IMR-90 (cell line): ENCODE data around the gene ITPR2. TPM values are rescaled to one million over a fixed set of nuclear protein-coding genes. Genes with fewer than 3 reads are reported as not detected.
A peak's percentile ranks its signal among the peaks of the same experiment; 100 is the strongest.

Source experiments
- ATAC-seq: fragments of 200-7000 bp; cut with Tn5 transposase; 2 replicates; pipeline ENCODE4 v1.9.1; 2020; ENCODE audit warnings: low read depth, mild to moderate bottlenecking, moderate library complexity
- BruUV-seq: library from RNA; stranded (reverse); fragments of 400-500 nt; replicated peaks from 2 replicates; lab custom pipeline; 2021; lab: Mats Ljungman, UMichigan
- CTCF ChIA-PET: fragments of 300-600 bp; formaldehyde crosslinking; extraction: SDS; loops from one replicate; lab custom pipeline; 2021; ENCODE audit warnings: antibody characterized with exemption; lab: Yijun Ruan, JAX
- POLR2A ChIA-PET: fragments of 300-600 bp; sonication (Branson Sonifier 250); formaldehyde crosslinking; loops from one replicate; lab custom pipeline; 2022; ENCODE audit warnings: antibody characterized with exemption; ENCODE audit not compliant: unreplicated experiment; lab: Charles Lee
- DNase-seq: peaks from one replicate; pipeline ENCODE4 v3.0.0; 2013
- H2AFZ ChIP-seq: replicated peaks from 2 replicates; pipeline ENCODE3; 2013; ENCODE audit warnings: low read length, mild to moderate bottlenecking; ENCODE audit not compliant: poor library complexity
- H2AK5ac ChIP-seq: 2 replicates; pipeline ENCODE4 v1.6.1; 2013; ENCODE audit warnings: low read depth, low read length, inconsistent platforms
- H2AK9ac ChIP-seq: replicated peaks from 2 replicates; pipeline ENCODE3; 2013; ENCODE audit warnings: mild to moderate bottlenecking, low read depth, low read length, moderate library complexity; ENCODE audit not compliant: poor library complexity
- H2BK120ac ChIP-seq: 2 replicates; pipeline ENCODE4 v1.6.1; 2013; ENCODE audit warnings: low read depth, low read length, inconsistent platforms
- H2BK15ac ChIP-seq: 3 replicates; pipeline ENCODE4 v1.6.1; 2013; ENCODE audit warnings: low read depth, low read length, inconsistent platforms
- H2BK20ac ChIP-seq: 2 replicates; pipeline ENCODE4 v1.6.1; 2013; ENCODE audit warnings: low read depth, mild to moderate bottlenecking, inconsistent platforms, low read length, moderate library complexity
- H2BK5ac ChIP-seq: 2 replicates; pipeline ENCODE4 v1.6.1; 2013; ENCODE audit warnings: mild to moderate bottlenecking, low read depth, low read length, inconsistent platforms; ENCODE audit not compliant: poor library complexity, severe bottlenecking
- H3K14ac ChIP-seq: replicated peaks from 2 replicates; pipeline ENCODE4 v1.6.1; 2013; ENCODE audit warnings: low read depth, low read length, inconsistent platforms
- H3K18ac ChIP-seq: 2 replicates; pipeline ENCODE4 v1.6.1; 2013; ENCODE audit warnings: low read depth, low read length, control low read depth
- H3K23ac ChIP-seq: 2 replicates; pipeline ENCODE4 v1.6.1; 2013; ENCODE audit warnings: low read depth, low read length, inconsistent platforms
- H3K27ac ChIP-seq: 2 replicates; pipeline ENCODE4 v1.5.1; 2013; ENCODE audit warnings: mild to moderate bottlenecking, control low read depth, low read length; ENCODE audit not compliant: insufficient read depth
- H3K27me3 ChIP-seq: 2 replicates; pipeline ENCODE4 v1.6.1; 2013; ENCODE audit warnings: low read length; ENCODE audit not compliant: control insufficient read depth, insufficient read depth
- H3K36me3 ChIP-seq: 2 replicates; pipeline ENCODE4 v1.6.1; 2013; ENCODE audit warnings: low read length, mixed read lengths; ENCODE audit not compliant: control insufficient read depth, insufficient read depth
- H3K4ac ChIP-seq: 2 replicates; pipeline ENCODE4 v1.6.1; 2013; ENCODE audit warnings: low read depth, low read length, inconsistent platforms
- H3K4me1 ChIP-seq: 2 replicates; pipeline ENCODE4 v1.6.1; 2013; ENCODE audit warnings: low read length, mixed read lengths; ENCODE audit not compliant: control insufficient read depth, insufficient read depth
- H3K4me2 ChIP-seq: 2 replicates; pipeline ENCODE4 v1.6.1; 2013; ENCODE audit warnings: low read depth, mild to moderate bottlenecking, control low read depth, low read length, moderate library complexity
- H3K4me3 ChIP-seq: 2 replicates; pipeline ENCODE4 v1.5.1; 2013; ENCODE audit warnings: low read depth, mild to moderate bottlenecking, control low read depth, low read length, moderate library complexity; ENCODE audit not compliant: insufficient read depth
- H3K56ac ChIP-seq: 2 replicates; pipeline ENCODE4 v1.6.1; 2013; ENCODE audit warnings: low read length, inconsistent platforms; ENCODE audit not compliant: insufficient read depth; ENCODE audit errors: extremely low read depth
- H3K79me1 ChIP-seq, 2 experiments: 2 replicates each; pipeline ENCODE4 v1.6.1; 2013; ENCODE audit warnings: low read length in 2 of 2, inconsistent platforms in 1 of 2, low read depth in 1 of 2
- H3K9ac ChIP-seq: 2 replicates; pipeline ENCODE4 v1.6.1; 2013; ENCODE audit warnings: low read depth, low read length, control low read depth
- H3K9me1 ChIP-seq: 2 replicates; pipeline ENCODE4 v1.6.1; 2013; ENCODE audit warnings: low read length, inconsistent platforms; ENCODE audit not compliant: insufficient read depth
- H3K9me3 ChIP-seq: 2 replicates; pipeline ENCODE4 v1.6.1; 2013; ENCODE audit warnings: low read length; ENCODE audit not compliant: control insufficient read depth, insufficient read depth
- H4K20me1 ChIP-seq: 2 replicates; pipeline ENCODE4 v1.6.1; 2013; ENCODE audit warnings: low read length, inconsistent platforms; ENCODE audit not compliant: insufficient read depth
- H4K5ac ChIP-seq: 2 replicates; pipeline ENCODE4 v1.6.1; 2013; ENCODE audit warnings: mild to moderate bottlenecking, low read depth, low read length, control low read depth
- H4K8ac ChIP-seq, 2 experiments: 2 replicates each; pipeline ENCODE4 v1.6.1; 2013; ENCODE audit warnings: low read depth in 2 of 2, low read length in 2 of 2, control low read depth in 1 of 2, inconsistent platforms in 1 of 2
- H4K91ac ChIP-seq: 2 replicates; pipeline ENCODE4 v1.6.1; 2013; ENCODE audit warnings: low read depth, low read length, inconsistent platforms; ENCODE audit not compliant: insufficient read depth
- BHLHE40 ChIP-seq: fragments of 150-350 bp; IDR thresholded peaks from 2 replicates; pipeline ENCODE4 v1.6.1; 2016; ENCODE audit warnings: mild to moderate bottlenecking, low read depth, low read length
- CEBPB ChIP-seq: IDR thresholded peaks from 2 replicates; pipeline ENCODE4 v1.6.1; 2012; ENCODE audit warnings: low read depth, low read length, improper control_type of control experiment
- CHD1 ChIP-seq: IDR thresholded peaks from 2 replicates; pipeline ENCODE4 v1.6.1; 2012; ENCODE audit warnings: low read depth, low read length, improper control_type of control experiment
- CTCF ChIP-seq: conservative IDR thresholded peaks from 2 replicates; pipeline ENCODE4 v1.5.1; 2012; ENCODE audit warnings: mild to moderate bottlenecking, low read depth, low read length, improper control_type of control experiment
- ELK1 ChIP-seq: fragments of 150-350 bp; IDR thresholded peaks from 2 replicates; pipeline ENCODE4 v1.6.1; 2016; ENCODE audit warnings: low read depth, mild to moderate bottlenecking, low read length, moderate library complexity, borderline replicate concordance
- FOS ChIP-seq: fragments of 150-350 bp; IDR thresholded peaks from 2 replicates; pipeline ENCODE4 v1.6.1; 2016; ENCODE audit warnings: low read depth, low read length
- MAFK ChIP-seq: IDR thresholded peaks from 2 replicates; pipeline ENCODE4 v1.6.1; 2012; ENCODE audit warnings: low read depth, low read length, improper control_type of control experiment
- MAZ ChIP-seq: IDR thresholded peaks from 2 replicates; pipeline ENCODE4 v1.6.1; 2012; ENCODE audit warnings: low read depth, mild to moderate bottlenecking, low read length, improper control_type of control experiment, moderate library complexity, borderline replicate concordance
- MXI1 ChIP-seq: IDR thresholded peaks from 2 replicates; pipeline ENCODE4 v1.6.1; 2012; ENCODE audit warnings: low read depth, mild to moderate bottlenecking, low read length, moderate library complexity, borderline replicate concordance
- NFE2L2 ChIP-seq: fragments of 150-350 bp; IDR thresholded peaks from 2 replicates; pipeline ENCODE4 v1.6.1; 2016; ENCODE audit warnings: low read depth, mild to moderate bottlenecking, low read length
- POLR2A ChIP-seq: IDR thresholded peaks from 2 replicates; pipeline ENCODE4 v1.6.1; 2012; ENCODE audit warnings: mild to moderate bottlenecking, low read depth, low read length
- RAD21 ChIP-seq: IDR thresholded peaks from 2 replicates; pipeline ENCODE4 v1.6.1; 2012; ENCODE audit warnings: low read length, improper control_type of control experiment
- RCOR1 ChIP-seq: IDR thresholded peaks from 2 replicates; pipeline ENCODE4 v1.6.1; 2012; ENCODE audit warnings: mild to moderate bottlenecking, low read length, improper control_type of control experiment; ENCODE audit not compliant: insufficient replicate concordance
- RFX5 ChIP-seq: IDR thresholded peaks from 2 replicates; pipeline ENCODE4 v1.8.0; 2012; ENCODE audit warnings: low read depth, mild to moderate bottlenecking, low read length, moderate library complexity
- SMC3 ChIP-seq: fragments of 150-350 bp; IDR thresholded peaks from 2 replicates; pipeline ENCODE4 v1.6.1; 2016; ENCODE audit warnings: low read depth, mild to moderate bottlenecking, antibody characterized with exemption, low read length, moderate library complexity
- USF2 ChIP-seq: fragments of 150-350 bp; IDR thresholded peaks from 2 replicates; pipeline ENCODE4 v1.6.1; 2017; ENCODE audit warnings: mild to moderate bottlenecking, antibody characterized with exemption, low read length, low read depth
- WGBS, 2 experiments: methylation state at CpG; one replicate each; pipeline versions ENCODE4 v1.1.5 to v1.1.7; 2013; ENCODE audit warnings: missing lambda C conversion rate in 2 of 2; ENCODE audit not compliant: insufficient read length in 1 of 2; ENCODE audit errors: extremely low coverage in 2 of 2; 5-methylcytosine and 5-hydroxymethylcytosine counted together
- dilution Hi-C: fragments of 300-500 bp; cut with HindIII; formaldehyde crosslinking; loops from one replicate; pipeline ENCODE4 v1.14.3; 2018; ENCODE audit warnings: low sequenced_read_pairs; ENCODE audit not compliant: unreplicated experiment
- in situ Hi-C: fragments of 300-500 bp; cut with MboI; formaldehyde crosslinking; loops from 3 replicates; pipeline ENCODE4 v1.14.3; 2019; ENCODE audit warnings: low sequenced_read_pairs, inconsistent platforms, mixed read lengths
- intact Hi-C: fragments of 100-400 bp; cut with micrococcal nuclease; formaldehyde crosslinking; loops from 2 replicates; pipeline ENCODE4 v1.10.0; 2022
- polyA plus RNA-seq, 3 experiments: library from polyadenylated mRNA; depleted of rRNA; stranded (reverse); fragments of >200 nt; gene quantifications; 2 replicates each; pipeline ENCODE4 v1.2.3, GENCODE V29; 2012; ENCODE audit warnings: low replicate concordance in 1 of 3
- total RNA-seq: library from RNA; depleted of rRNA; stranded (reverse); fragments of >200 nt; gene quantifications from 2 replicates; pipeline ENCODE4 v1.2.3, GENCODE V29; 2012

The ITPR2 gene
- total and polyA plus RNA-seq, 2 of the 4 experiments (the other 2 are of a cell fraction): 1.2 to 9.0 TPM

GRCh38 chr12:26555139-26555538 is 277.9 kb downstream of the ITPR2 start:
- H2AFZ ChIP-seq: no peak overlapping the region
- H2AK5ac ChIP-seq: no peak overlapping the region
- H3K9ac ChIP-seq: no peak overlapping the region
- ATAC-seq (no peak), DNase-seq (peak; percentile 53)
- TF ChIP-seq POLR2A (no peak), CHD1 (no peak), RFX5 (no peak), NFE2L2 (no peak), BHLHE40 (no peak), MXI1 (no peak), CEBPB (no peak), FOS (no peak), MAZ (no peak), MAFK (no peak), CTCF (no peak), RCOR1 (no peak), RAD21 (no peak), ELK1 (no peak), SMC3 (no peak), USF2 (no peak)
- no peaks in the 10 kb centered on the region for H3K79me1 ChIP-seq
- no peaks in the 10 kb centered on the region for H4K20me1 ChIP-seq
- BruUV-seq: no TSS peak
- no peaks in the 10 kb centered on the region for H3K27me3 ChIP-seq
- no peak overlapping the region for H2AK9ac ChIP-seq
- no CpG with 5 or more reads among the region's 4 CpGs for WGBS, 2 experiments
- no peak overlapping the region for H3K4me3 ChIP-seq
- H3K23ac ChIP-seq: no peak overlapping the region
- H3K4me1 ChIP-seq: no peaks in the 10 kb centered on the region
- POLR2A ChIA-PET: no interaction called here
- H4K91ac ChIP-seq: no peak overlapping the region
- dilution Hi-C loops (no loop called here), in situ Hi-C loops (no loop called here), intact Hi-C loops (no loop called here)
- no peak overlapping the region for H2BK15ac ChIP-seq
- H3K56ac ChIP-seq: no peak overlapping the region
- H4K5ac ChIP-seq: no peak overlapping the region
- H4K8ac ChIP-seq: no peak overlapping the region
- CTCF ChIA-PET: no interaction called here
- H2BK120ac ChIP-seq: no peak overlapping the region
- no peaks in the 10 kb centered on the region; the same call in 1 of the 2 replicates for H3K36me3 ChIP-seq
- H3K14ac ChIP-seq: no peak overlapping the region
- H3K4ac ChIP-seq: no peak overlapping the region
- H3K18ac ChIP-seq: no peak overlapping the region
- H3K4me2 ChIP-seq: no peak overlapping the region
- H3K27ac ChIP-seq: no peak overlapping the region
- no peak overlapping the region for H2BK5ac ChIP-seq
- no peaks in the 10 kb centered on the region; the same call in 1 of the 2 replicates for H3K9me1 ChIP-seq
- no peaks in the 10 kb centered on the region for H3K9me3 ChIP-seq
- H2BK20ac ChIP-seq: no peak overlapping the region
